SU-DHL-6 (cell line): ENCODE data around the gene DCAF5.

Experiments used
- EZH2phosphoT487 ChIP-seq: fragments of 200-600 bp; sonication (generic), shearing (Covaris generic); conservative IDR thresholded peaks from 2 replicates; pipeline ENCODE4 v1.6.1; 2018; ENCODE audit warnings: mild to moderate bottlenecking, antibody characterized with exemption, low read length, moderate library complexity, mixed read lengths
- TF ChIP-seq, protein P1 (sequence below): fragments of 200-600 bp; sonication (generic); IDR thresholded peaks from one replicate; pipeline ENCODE4 v1.5.1; 2017; ENCODE audit warnings: antibody characterized with exemption, mild to moderate bottlenecking, low read length, moderate library complexity; ENCODE audit not compliant: insufficient read depth, poor library complexity, severe bottlenecking

DNA sequence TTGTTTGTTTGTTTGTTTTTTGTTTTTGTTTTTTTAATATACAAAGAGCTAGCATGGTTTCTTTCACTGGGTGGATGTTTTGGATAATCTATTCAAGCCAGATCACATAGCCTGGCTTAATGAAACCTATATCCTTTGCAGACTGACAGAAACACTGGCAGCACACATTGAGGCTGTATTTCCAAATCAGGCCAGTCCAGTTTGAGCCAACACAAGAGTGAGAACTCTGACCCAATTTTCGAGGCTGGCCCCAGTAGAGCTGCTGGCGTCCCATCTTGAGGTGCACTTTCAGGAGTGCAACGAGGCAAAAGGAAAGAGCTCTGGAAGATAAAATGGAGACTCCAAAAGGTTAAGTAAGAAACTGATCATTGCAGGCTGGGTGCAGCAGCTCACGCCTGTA, 129.9 kb downstream of the DCAF5 start:
- TF ChIP-seq, protein P1, sequence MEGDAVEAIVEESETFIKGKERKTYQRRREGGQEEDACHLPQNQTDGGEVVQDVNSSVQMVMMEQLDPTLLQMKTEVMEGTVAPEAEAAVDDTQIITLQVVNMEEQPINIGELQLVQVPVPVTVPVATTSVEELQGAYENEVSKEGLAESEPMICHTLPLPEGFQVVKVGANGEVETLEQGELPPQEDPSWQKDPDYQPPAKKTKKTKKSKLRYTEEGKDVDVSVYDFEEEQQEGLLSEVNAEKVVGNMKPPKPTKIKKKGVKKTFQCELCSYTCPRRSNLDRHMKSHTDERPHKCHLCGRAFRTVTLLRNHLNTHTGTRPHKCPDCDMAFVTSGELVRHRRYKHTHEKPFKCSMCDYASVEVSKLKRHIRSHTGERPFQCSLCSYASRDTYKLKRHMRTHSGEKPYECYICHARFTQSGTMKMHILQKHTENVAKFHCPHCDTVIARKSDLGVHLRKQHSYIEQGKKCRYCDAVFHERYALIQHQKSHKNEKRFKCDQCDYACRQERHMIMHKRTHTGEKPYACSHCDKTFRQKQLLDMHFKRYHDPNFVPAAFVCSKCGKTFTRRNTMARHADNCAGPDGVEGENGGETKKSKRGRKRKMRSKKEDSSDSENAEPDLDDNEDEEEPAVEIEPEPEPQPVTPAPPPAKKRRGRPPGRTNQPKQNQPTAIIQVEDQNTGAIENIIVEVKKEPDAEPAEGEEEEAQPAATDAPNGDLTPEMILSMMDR, result no peak
- no peak for TF ChIP-seq EZH2phosphoT487
